Osteoblast (primary cell): Measurements from ENCODE around the gene GSX1. TPM values are rescaled to one million over a fixed set of nuclear protein-coding genes. Genes with fewer than 3 reads are reported as not detected.
A peak's percentile ranks its signal among the peaks of the same experiment; 100 is the strongest.

Experiments
- DNase-seq: peaks from one replicate; pipeline ENCODE4 v3.0.0; 2011; ENCODE audit warnings: low spot score, mixed read lengths; ENCODE audit not compliant: insufficient read length; ENCODE audit errors: missing footprints
- H2AFZ ChIP-seq: 2 replicates; pipeline ENCODE4 v1.6.0; 2011; ENCODE audit warnings: mild to moderate bottlenecking, low read length
- H3K27ac ChIP-seq: 2 replicates; pipeline ENCODE4 v1.5.1; 2011; ENCODE audit warnings: mild to moderate bottlenecking, low read depth, low read length, moderate library complexity
- H3K27me3 ChIP-seq: 2 replicates; pipeline ENCODE4 v1.6.0; 2012; ENCODE audit warnings: mild to moderate bottlenecking, control low read depth, inconsistent platforms, low read length, moderate library complexity; ENCODE audit not compliant: insufficient read depth
- H3K36me3 ChIP-seq: 2 replicates; pipeline ENCODE4 v1.5.1; 2011; ENCODE audit warnings: mild to moderate bottlenecking, low read length, control low read depth, moderate library complexity; ENCODE audit not compliant: insufficient read depth
- H3K4me1 ChIP-seq: 2 replicates; pipeline ENCODE4 v1.5.1; 2011; ENCODE audit warnings: mild to moderate bottlenecking, low read length, control low read depth, moderate library complexity; ENCODE audit not compliant: insufficient read depth
- H3K4me2 ChIP-seq: 2 replicates; pipeline ENCODE4 v1.6.0; 2011; ENCODE audit warnings: mild to moderate bottlenecking, low read length; ENCODE audit not compliant: insufficient read depth
- H3K4me3 ChIP-seq: fragments of 200-600 bp; sonication (generic); 3 replicates; pipeline ENCODE4 v1.5.1; 2012; ENCODE audit warnings: mild to moderate bottlenecking, low read length, inconsistent platforms; ENCODE audit not compliant: insufficient read depth
- H3K79me2 ChIP-seq: 2 replicates; pipeline ENCODE4 v1.6.0; 2012; ENCODE audit warnings: mild to moderate bottlenecking, low read length, control low read depth, inconsistent platforms; ENCODE audit not compliant: insufficient read depth
- H3K9me3 ChIP-seq: 2 replicates; pipeline ENCODE4 v1.5.1; 2011; ENCODE audit warnings: low read depth, low read length, control low read depth
- H4K20me1 ChIP-seq: 2 replicates; pipeline ENCODE4 v1.6.0; 2012; ENCODE audit warnings: mild to moderate bottlenecking, low read length, control low read depth; ENCODE audit not compliant: insufficient read depth
- CTCF ChIP-seq: IDR thresholded peaks from 2 replicates; pipeline ENCODE4 v1.5.1; 2011; ENCODE audit warnings: mild to moderate bottlenecking, low read depth, low read length, moderate library complexity; ENCODE audit errors: extremely low read depth
- total RNA-seq: library from RNA; depleted of rRNA; stranded (reverse); fragments of >200 nt; gene quantifications from 2 replicates; pipeline ENCODE4 v1.2.3, GENCODE V29; 2012

GSX1 gene
- total RNA-seq, 1 donor = not detected

- peaks cover 10% of the 10 kb centered on the region for H4K20me1 ChIP-seq
- no peaks in the 10 kb centered on the region for H3K36me3 ChIP-seq
- H3K9me3 ChIP-seq = no peaks in the 10 kb centered on the region
- no peak for TF ChIP-seq CTCF
- no peaks in the 10 kb centered on the region for H3K79me2 ChIP-seq
- H3K4me2 ChIP-seq = no peak overlapping the region
- DNase-seq = no peak
- peaks cover 8% of the 10 kb centered on the region for H3K4me1 ChIP-seq
- H3K4me3 ChIP-seq = no peak overlapping the region
- no peak overlapping the region for H2AFZ ChIP-seq
- H3K27me3 ChIP-seq = peaks cover 57% of the 10 kb centered on the region
- H3K27ac ChIP-seq = no peak overlapping the region
Observed at GRCh38 chr13:27825072-27825471, 32.8 kb downstream of the GSX1 start.

GRCh38 chr13:27826379-27827353 is 34.4 kb downstream of the GSX1 start:
- TF ChIP-seq CTCF = peak; percentile 87
- Histone ChIP-seq H3K36me3 (no peaks in the 10 kb centered on the region), H3K79me2 (no peaks in the 10 kb centered on the region), H3K9me3 (no peaks in the 10 kb centered on the region), H3K4me1 (peaks cover 8% of the 10 kb centered on the region), H3K27me3 (peaks cover 47% of the 10 kb centered on the region), H3K4me2 (peak overlapping the region; percentile 91), H3K27ac (no peak overlapping the region), H4K20me1 (peaks cover 10% of the 10 kb centered on the region), H2AFZ (peak overlapping the region; percentile 95), H3K4me3 (peak overlapping the region; percentile 67)
- peak; percentile 96 for DNase-seq

- H3K27me3 ChIP-seq = peaks cover 42% of the 10 kb centered on the region
- no peaks in the 10 kb centered on the region for H3K9me3 ChIP-seq
- H3K4me3 ChIP-seq = no peak overlapping the region
- no peaks in the 10 kb centered on the region for H3K79me2 ChIP-seq
- H3K4me2 ChIP-seq = no peak overlapping the region
- no peak for DNase-seq
- H4K20me1 ChIP-seq = peaks cover 10% of the 10 kb centered on the region
- H3K27ac ChIP-seq = no peak overlapping the region
- H3K36me3 ChIP-seq = no peaks in the 10 kb centered on the region
- peaks cover 8% of the 10 kb centered on the region for H3K4me1 ChIP-seq
- H2AFZ ChIP-seq = no peak overlapping the region
- no peak for TF ChIP-seq CTCF
Observed at GRCh38 chr13:27827646-27828045, 35.4 kb downstream of the GSX1 start.

GRCh38 chr13:27830010-27830409 is 37.7 kb downstream of the GSX1 start:
- H3K4me3 ChIP-seq = peak overlapping the region; percentile 43
- H3K9me3 ChIP-seq = no peaks in the 10 kb centered on the region
- peaks cover 8% of the 10 kb centered on the region for H3K4me1 ChIP-seq
- no peaks in the 10 kb centered on the region for H3K36me3 ChIP-seq
- peaks cover 27% of the 10 kb centered on the region for H3K27me3 ChIP-seq
- peak; percentile 92 for DNase-seq
- H2AFZ ChIP-seq = peak overlapping the region; percentile 80
- H3K79me2 ChIP-seq = no peaks in the 10 kb centered on the region
- no peak overlapping the region for H3K27ac ChIP-seq
- peaks cover 6% of the 10 kb centered on the region for H4K20me1 ChIP-seq
- peak; percentile 72 for TF ChIP-seq CTCF
- peak overlapping the region; percentile 77 for H3K4me2 ChIP-seq
